Activated T-helper 1 cell treated with Interleukin-2 at 50 U/mL for 16 hours (primary cell): ENCODE results near the gene COMTD1.
A peak's percentile ranks its signal among the peaks of the same experiment; 100 is the strongest.
"Not testable (repeated sequence)": the region's sequence is repeated elsewhere in the genome, so short reads cannot be mapped to it uniquely, and the experiment has no call there.

Source experiments
- DNase-seq: peaks from one replicate; pipeline ENCODE4 v3.0.0-alpha.2; 2020; ENCODE audit warnings: low read depth

The COMTD1 gene

GRCh38 chr10:75223507-75223906 is 12.2 kb downstream of the COMTD1 start:
- DNase-seq, result no peak

GRCh38 chr10:75221492-75221891 is 14.3 kb downstream of the COMTD1 start:
- DNase-seq, result not testable (repeated sequence)

GRCh38 chr10:75220274-75220673 is 15.5 kb downstream of the COMTD1 start:
- no peak for DNase-seq

- no peak for DNase-seq
Observed at GRCh38 chr10:75212343-75212742, 23.4 kb downstream of the COMTD1 start.

GRCh38 chr10:75211007-75211691 is 24.6 kb downstream of the COMTD1 start:
- no peak for DNase-seq

GRCh38 chr10:75210282-75211006 is 25.3 kb downstream of the COMTD1 start, which contains the start of gene VDAC2:
Gene VDAC2 (plus strand): TSS chr10:75210796. CDS start chr10:75211159, 363 bp downstream.
- DNase-seq, result peak; percentile 94

GRCh38 chr10:75209921-75210281 is 25.9 kb downstream of the COMTD1 start:
- peak; percentile 65 for DNase-seq

- DNase-seq, result no peak
Observed at GRCh38 chr10:75209086-75209920, 26.5 kb downstream of the COMTD1 start.

- no peak for DNase-seq
Observed at GRCh38 chr10:75208181-75208580, 27.6 kb downstream of the COMTD1 start.

- DNase-seq, result no peak
Observed at GRCh38 chr10:75207857-75208144, 28.0 kb downstream of the COMTD1 start.

- no peak for DNase-seq
Observed at GRCh38 chr10:75207079-75207856, 28.5 kb downstream of the COMTD1 start.

GRCh38 chr10:75206638-75207037 is 29.1 kb downstream of the COMTD1 start:
- not testable (repeated sequence) for DNase-seq

GRCh38 chr10:75205908-75206307 is 29.8 kb downstream of the COMTD1 start:
- DNase-seq, result no peak

GRCh38 chr10:75203724-75204123 is 32.0 kb downstream of the COMTD1 start:
- DNase-seq, result no peak

- not testable (repeated sequence) for DNase-seq
Observed at GRCh38 chr10:75203046-75203620, 32.6 kb downstream of the COMTD1 start.

GRCh38 chr10:75202321-75203045 is 33.3 kb downstream of the COMTD1 start:
- DNase-seq, result no peak

- no peak for DNase-seq
Observed at GRCh38 chr10:75201793-75202307, 33.9 kb downstream of the COMTD1 start.

GRCh38 chr10:75199949-75200348 is 35.8 kb downstream of the COMTD1 start:
- DNase-seq, result not testable (repeated sequence)

- DNase-seq, result no peak
Observed at GRCh38 chr10:75197906-75198305, 37.9 kb downstream of the COMTD1 start.

GRCh38 chr10:75197066-75197465 is 38.7 kb downstream of the COMTD1 start:
- DNase-seq, result no peak
